H9 (cell line): Measurements from ENCODE around the gene DYNAP. TPM values are rescaled to one million over a fixed set of nuclear protein-coding genes. Genes with fewer than 3 reads are reported as not detected.

Experiments
- DNase-seq: peaks from one replicate; pipeline ENCODE4 v3.0.0-alpha.2; 2017
- H2AFZ ChIP-seq: one replicate; pipeline ENCODE4 v1.6.1; 2013; ENCODE audit warnings: mild to moderate bottlenecking, low read length, control low read depth, moderate library complexity
- H2AK5ac ChIP-seq: 2 replicates; pipeline ENCODE4 v1.6.1; 2013; ENCODE audit warnings: low read length, control low read depth, mixed read lengths; ENCODE audit not compliant: insufficient read length
- H2BK120ac ChIP-seq: one replicate; pipeline ENCODE4 v1.6.1; 2013; ENCODE audit warnings: low read depth, mild to moderate bottlenecking, low read length, control low read depth, inconsistent platforms; ENCODE audit not compliant: poor library complexity, severe bottlenecking
- H2BK12ac ChIP-seq: 2 replicates; pipeline ENCODE4 v1.6.1; 2013; ENCODE audit warnings: low read length, control low read depth, mixed read lengths, low read depth; ENCODE audit not compliant: insufficient read length
- H2BK15ac ChIP-seq: 2 replicates; pipeline ENCODE4 v1.6.1; 2013; ENCODE audit warnings: low read depth, low read length, control low read depth
- H2BK20ac ChIP-seq: one replicate; pipeline ENCODE4 v1.6.1; 2013; ENCODE audit warnings: low read depth, mild to moderate bottlenecking, low read length, control low read depth, inconsistent platforms; ENCODE audit not compliant: poor library complexity, severe bottlenecking
- H2BK5ac ChIP-seq: 2 replicates; pipeline ENCODE4 v1.6.1; 2013; ENCODE audit warnings: low read length, control low read depth, mixed read lengths; ENCODE audit not compliant: insufficient read length
- H3K14ac ChIP-seq: 2 replicates; pipeline ENCODE4 v1.6.1; 2013; ENCODE audit warnings: low read length, control low read depth; ENCODE audit not compliant: insufficient read depth
- H3K18ac ChIP-seq: 2 replicates; pipeline ENCODE4 v1.6.1; 2013; ENCODE audit warnings: low read depth, mild to moderate bottlenecking, mixed read lengths, low read length, control low read depth; ENCODE audit not compliant: insufficient read length
- H3K23ac ChIP-seq: 2 replicates; pipeline ENCODE4 v1.6.1; 2013; ENCODE audit warnings: low read length, control low read depth, mixed read lengths, low read depth; ENCODE audit not compliant: insufficient read length
- H3K23me2 ChIP-seq: 2 replicates; pipeline ENCODE4 v1.6.1; 2013; ENCODE audit warnings: low read depth, mild to moderate bottlenecking, mixed read lengths, low read length, control low read depth; ENCODE audit not compliant: insufficient read length, poor library complexity, severe bottlenecking
- H3K27ac ChIP-seq: 2 replicates; pipeline ENCODE4 v1.5.1; 2013; ENCODE audit warnings: low read length, control low read depth, mixed read lengths, low read depth; ENCODE audit not compliant: insufficient read length
- H3K27me3 ChIP-seq: 2 replicates; pipeline ENCODE4 v1.6.1; 2013; ENCODE audit warnings: low read length, control low read depth, inconsistent platforms; ENCODE audit not compliant: insufficient read depth
- H3K4ac ChIP-seq: 2 replicates; pipeline ENCODE4 v1.6.1; 2013; ENCODE audit warnings: low read depth, mild to moderate bottlenecking, control low read depth, inconsistent platforms, low read length, moderate library complexity
- H3K4me1 ChIP-seq: 2 replicates; pipeline ENCODE4 v1.6.1; 2013; ENCODE audit warnings: low read length, control low read depth, inconsistent platforms; ENCODE audit not compliant: insufficient read depth
- H3K4me2 ChIP-seq: 2 replicates; pipeline ENCODE4 v1.6.1; 2013; ENCODE audit warnings: low read length, control low read depth, mixed read lengths; ENCODE audit not compliant: insufficient read length, insufficient read depth
- H3K56ac ChIP-seq: 2 replicates; pipeline ENCODE4 v1.6.1; 2013; ENCODE audit warnings: low read depth, mild to moderate bottlenecking, mixed read lengths, low read length, control low read depth; ENCODE audit not compliant: insufficient read length
- H3K79me1 ChIP-seq: 2 replicates; pipeline ENCODE4 v1.6.1; 2013; ENCODE audit warnings: low read depth, mild to moderate bottlenecking, moderate library complexity, low read length, control low read depth, inconsistent platforms; ENCODE audit not compliant: insufficient read depth, poor library complexity, severe bottlenecking
- H3K79me2 ChIP-seq: 2 replicates; pipeline ENCODE4 v1.6.1; 2013; ENCODE audit warnings: low read length, control low read depth, inconsistent platforms; ENCODE audit not compliant: insufficient read depth
- H3K9ac ChIP-seq: 2 replicates; pipeline ENCODE4 v1.6.1; 2013; ENCODE audit warnings: low read length, control low read depth, mixed read lengths; ENCODE audit not compliant: insufficient read length; ENCODE audit errors: extremely low read depth
- H3K9me3 ChIP-seq: one replicate; pipeline ENCODE4 v1.6.1; 2013; ENCODE audit warnings: low read depth, low read length, inconsistent platforms; ENCODE audit not compliant: control insufficient read depth
- H3T11ph ChIP-seq: one replicate; pipeline ENCODE4 v1.6.1; 2013; ENCODE audit warnings: mild to moderate bottlenecking, low read length, control low read depth, inconsistent platforms
- H4K20me1 ChIP-seq: one replicate; pipeline ENCODE4 v1.6.1; 2013; ENCODE audit not compliant: control insufficient read depth, insufficient read length, insufficient read depth
- H4K5ac ChIP-seq: 2 replicates; pipeline ENCODE4 v1.6.1; 2013; ENCODE audit warnings: low read depth, mild to moderate bottlenecking, mixed read lengths, low read length, control low read depth; ENCODE audit not compliant: insufficient read length
- H4K8ac ChIP-seq: replicated peaks from 2 replicates; pipeline ENCODE4 v1.6.1; 2013; ENCODE audit warnings: low read length, control low read depth, mixed read lengths, low read depth; ENCODE audit not compliant: insufficient read length
- H4K91ac ChIP-seq: 2 replicates; pipeline ENCODE4 v1.6.1; 2013; ENCODE audit warnings: low read depth, mild to moderate bottlenecking, moderate library complexity, mixed read lengths, low read length, control low read depth; ENCODE audit not compliant: insufficient read length
- H3K27ac Mint-ChIP-seq, 3 experiments: 2 replicates in 2 of 3; 3 replicates in 1 of 3; pipeline ENCODE4 v1.8.0; 2020 to 2021; ENCODE audit warnings: mixed read lengths in 3 of 3, mild to moderate bottlenecking in 1 of 3, moderate library complexity in 1 of 3
- H3K27me3 Mint-ChIP-seq: 2 replicates; pipeline ENCODE4 v1.8.0; 2021; ENCODE audit warnings: low read depth, mild to moderate bottlenecking, moderate library complexity, mixed read lengths
- H3K36me3 Mint-ChIP-seq, 3 experiments: 2 replicates in 2 of 3; 3 replicates in 1 of 3; pipeline ENCODE4 v1.8.0; 2020 to 2021; ENCODE audit warnings: low read depth in 3 of 3, mixed read lengths in 3 of 3; ENCODE audit not compliant: insufficient read depth in 1 of 3
- H3K4me1 Mint-ChIP-seq, 2 experiments: 2 replicates each; pipeline ENCODE4 v1.8.0; 2020; ENCODE audit warnings: mixed read lengths in 2 of 2
- H3K4me3 Mint-ChIP-seq, 2 experiments: 2 replicates in 1 of 2; 3 replicates in 1 of 2; pipeline ENCODE4 v1.8.0; 2020 to 2021; ENCODE audit warnings: mild to moderate bottlenecking in 2 of 2, mixed read lengths in 2 of 2, moderate library complexity in 1 of 2
- H3K9me3 Mint-ChIP-seq, 2 experiments: 2 replicates in 1 of 2; 3 replicates in 1 of 2; pipeline ENCODE4 v1.8.0; 2020; ENCODE audit warnings: mild to moderate bottlenecking in 2 of 2, mixed read lengths in 2 of 2, moderate library complexity in 1 of 2
- CTCF ChIP-seq: fragments of 200-600 bp; sonication (generic); conservative IDR thresholded peaks from 3 replicates; pipeline ENCODE4 v1.8.0; 2021; ENCODE audit warnings: antibody characterized with exemption, mild to moderate bottlenecking
- WGBS: extraction: QIAGEN DNeasy Blood & Tissue Kit; methylation state at CpG from one replicate; pipeline ENCODE4 v1.1.7; 2013; ENCODE audit warnings: missing lambda C conversion rate, low lambda C conversion rate, mixed read lengths; ENCODE audit not compliant: insufficient read length; ENCODE audit errors: extremely low coverage; 5-methylcytosine and 5-hydroxymethylcytosine counted together
- total RNA-seq: library from RNA; stranded (reverse); gene quantifications from 2 replicates; pipeline ENCODE4 v1.2.1, GENCODE V29; 2021

DYNAP gene
- total RNA-seq, 1 experiment from 2014 or later, result 2.5 TPM

DNA sequence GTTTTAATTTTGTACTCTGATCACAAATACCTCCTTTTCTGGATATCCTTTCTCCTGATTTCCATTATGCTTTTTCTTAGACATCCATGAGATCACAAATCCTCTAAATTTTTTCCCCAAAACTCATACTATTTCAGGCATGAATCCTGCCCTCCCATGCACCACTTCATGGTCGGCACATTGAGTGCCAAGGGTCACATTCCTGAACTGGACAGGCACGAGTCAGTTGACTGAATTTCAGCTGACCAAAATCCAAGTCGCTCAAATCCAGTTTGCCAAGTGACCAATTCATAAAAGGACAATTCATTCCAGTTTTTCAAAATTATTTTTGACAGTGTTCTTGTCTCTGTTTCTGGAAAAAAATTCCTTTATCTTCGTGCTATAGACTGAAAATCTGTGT, 22.1 kb downstream of the DYNAP start:
- no CpG with 5 or more reads among the region's 4 CpGs for WGBS
- no peak for DNase-seq
- H3K9ac ChIP-seq, result no peak overlapping the region
- no peak overlapping the region for H4K8ac ChIP-seq
- no peak overlapping the region for H2BK20ac ChIP-seq
- peaks cover 8 to 25% (median 11%) of the 10 kb centered on the region in 3 experiments for H3K36me3 Mint-ChIP-seq
- peaks cover 20 to 22% of the 10 kb centered on the region in 2 experiments for H3K4me1 Mint-ChIP-seq
- H3K14ac ChIP-seq, result no peak overlapping the region
- H3K9me3 Mint-ChIP-seq, result peaks cover 8 to 11% of the 10 kb centered on the region in 2 experiments
- H3K23ac ChIP-seq, result no peak overlapping the region
- no peak overlapping the region for H3K4ac ChIP-seq
- H4K91ac ChIP-seq, result no peak overlapping the region
- H3K4me3 Mint-ChIP-seq, result no peak overlapping the region
- no peak overlapping the region for H4K5ac ChIP-seq
- no peak overlapping the region for H2BK5ac ChIP-seq
- H3K27ac ChIP-seq, result no peak overlapping the region
- H2AK5ac ChIP-seq, result no peak overlapping the region
- no peak overlapping the region for H3K18ac ChIP-seq
- no peak overlapping the region for H2BK15ac ChIP-seq
- H2AFZ ChIP-seq, result no peak overlapping the region
- H2BK120ac ChIP-seq, result no peak overlapping the region
- H3K79me1 ChIP-seq, result no peaks in the 10 kb centered on the region
- no peaks in the 10 kb centered on the region for H3K27me3 Mint-ChIP-seq
- H4K20me1 ChIP-seq, result no peaks in the 10 kb centered on the region
- H3K4me2 ChIP-seq, result no peak overlapping the region
- no peak overlapping the region for H2BK12ac ChIP-seq
- no peaks in the 10 kb centered on the region for H3K27me3 ChIP-seq
- no peak for TF ChIP-seq CTCF
- H3K79me2 ChIP-seq, result no peaks in the 10 kb centered on the region
- H3K4me1 ChIP-seq, result peaks cover 5% of the 10 kb centered on the region; the same call in 1 of the 2 replicates
- H3T11ph ChIP-seq, result no peak overlapping the region
- H3K9me3 ChIP-seq, result no peaks in the 10 kb centered on the region
- no peaks in the 10 kb centered on the region for H3K23me2 ChIP-seq
- no peak overlapping the region for H3K56ac ChIP-seq
- H3K27ac Mint-ChIP-seq, result no peak overlapping the region
